Esophagus muscularis mucosa (tissue), 4 donors: Measurements from ENCODE around the gene TBX5. TPM values are rescaled to one million over a fixed set of nuclear protein-coding genes. Genes with fewer than 3 reads are reported as not detected.

Experiments
- DNase-seq: peaks from one replicate; pipeline ENCODE4 v3.0.0-alpha.2; 2017; ENCODE audit errors: extremely low spot score
- H3K27ac ChIP-seq, 4 donors: fragments of 200-600 bp; sonication (generic); replicated peaks in 1 of 4; 1 replicate in 3 of 4; 2 replicates in 1 of 4; pipeline ENCODE4 v1.5.1; 2016 to 2019; ENCODE audit warnings: mild to moderate bottlenecking in 1 of 4
- H3K27me3 ChIP-seq, 4 donors: fragments of 200-600 bp; sonication (generic); one replicate each; pipeline versions ENCODE4 v1.5.1 to v1.6.0; 2016 to 2019
- H3K36me3 ChIP-seq, 4 donors: fragments of 200-600 bp; sonication (generic); one replicate each; pipeline ENCODE4 v1.5.1; 2016 to 2019
- H3K4me1 ChIP-seq, 4 donors: fragments of 200-600 bp; sonication (generic); one replicate each; pipeline ENCODE4 v1.5.1; 2016 to 2019
- H3K4me3 ChIP-seq, 4 donors: fragments of 200-600 bp; sonication (generic); 1 replicate in 2 of 4; 2 replicates in 2 of 4; pipeline ENCODE4 v1.5.1; 2016 to 2019; ENCODE audit warnings: mild to moderate bottlenecking in 4 of 4, moderate library complexity in 1 of 4
- H3K9me3 ChIP-seq, 4 donors: fragments of 200-600 bp; sonication (generic); 1 replicate in 3 of 4; 2 replicates in 1 of 4; pipeline ENCODE4 v1.5.1; 2016 to 2019
- CTCF ChIP-seq, 3 experiments: fragments of 200-600 bp in 2 of 3; fragments of 450-650 bp in 1 of 3; sonication (generic) in 2 of 3; IDR thresholded peaks; one replicate each; pipeline ENCODE4 v1.5.1; 2017 to 2019; ENCODE audit warnings: antibody characterized with exemption in 3 of 3, mild to moderate bottlenecking in 2 of 3, moderate library complexity in 1 of 3
- EP300 ChIP-seq: sonication (generic); formaldehyde crosslinking; IDR thresholded peaks from one replicate; pipeline ENCODE4 v1.6.1; 2017; ENCODE audit warnings: antibody characterized with exemption
- POLR2A ChIP-seq: fragments of 450-650 bp; IDR thresholded peaks from one replicate; pipeline ENCODE4 v1.6.1; 2017; ENCODE audit warnings: antibody characterized with exemption, moderate library complexity, mild to moderate bottlenecking, low read depth
- POLR2AphosphoS5 ChIP-seq, 2 donors: sonication (generic); formaldehyde crosslinking; IDR thresholded peaks; one replicate each; pipeline ENCODE4 v1.6.1; 2017; ENCODE audit warnings: antibody characterized with exemption in 2 of 2
- WGBS: methylation state at CpG from one replicate; pipeline ENCODE4 v1.1.5; 2018; 5-methylcytosine and 5-hydroxymethylcytosine counted together
- intact Hi-C: fragments of 100-400 bp; cut with DNase I; formaldehyde crosslinking; loops from one replicate; pipeline ENCODE4 v1.15.1; 2023
- total RNA-seq, 4 donors: library from RNA; depleted of rRNA; stranded (reverse); fragments of >200 nt; gene quantifications; one replicate each; pipeline versions ENCODE4 v1.1.0 to v1.2.1, GENCODE V29; 2016

The TBX5 gene
- total RNA-seq, 4 donors from 2014 or later, result 20.4 to 34.5 (median 26.2) TPM

GRCh38 chr12:114438635-114439256 is 32.8 kb upstream of the TBX5 start:
- no peak for DNase-seq
- Histone ChIP-seq H3K36me3 (no peaks in the 10 kb centered on the region), H3K9me3 (peaks cover 0 to 9% (median 0%) of the 10 kb centered on the region in 4 donors), H3K27me3 (peaks cover 0 to 58% (median 14%) of the 10 kb centered on the region in 4 donors), H3K4me1 (no peaks in the 10 kb centered on the region), H3K4me3 (no peak overlapping the region), H3K27ac (no peak overlapping the region)
- WGBS, result 60% methylated on average over 8 of the region's 8 CpGs
- intact Hi-C loops, result no loop called here
- TF ChIP-seq POLR2AphosphoS5 (IDR thresholded peaks at IDR 0.05), result no peak
- no peak for TF ChIP-seq EP300
- TF ChIP-seq CTCF (IDR thresholded peaks at IDR 0.05), result no peak
- no peak for TF ChIP-seq POLR2A

GRCh38 chr12:114434341-114434740 is 28.4 kb upstream of the TBX5 start:
- no peak for DNase-seq
- Histone ChIP-seq H3K27me3 (peaks cover 0 to 15% (median 0%) of the 10 kb centered on the region in 4 donors), H3K27ac (no peak overlapping the region), H3K4me3 (no peak overlapping the region), H3K36me3 (no peaks in the 10 kb centered on the region), H3K4me1 (no peaks in the 10 kb centered on the region), H3K9me3 (peaks cover 0 to 9% (median 0%) of the 10 kb centered on the region in 4 donors)
- intact Hi-C loops, result no loop called here
- WGBS, result 57% methylated on average over 3 of the region's 3 CpGs
- no peak for TF ChIP-seq EP300
- TF ChIP-seq POLR2AphosphoS5 (IDR thresholded peaks at IDR 0.05), result no peak
- no peak for TF ChIP-seq POLR2A
- TF ChIP-seq CTCF (IDR thresholded peaks at IDR 0.05), result no peak

- DNase-seq, result no peak
- Histone ChIP-seq H3K4me1 (no peaks in the 10 kb centered on the region), H3K4me3 (no peak overlapping the region), H3K36me3 (no peaks in the 10 kb centered on the region), H3K27me3 (no peaks in the 10 kb centered on the region), H3K27ac (no peak overlapping the region), H3K9me3 (peaks cover 0 to 6% (median 0%) of the 10 kb centered on the region in 4 donors)
- 50% methylated on average over 1 of the region's 1 CpG for WGBS
- intact Hi-C loops, result no loop called here
- no peak for TF ChIP-seq POLR2A
- TF ChIP-seq POLR2AphosphoS5 (IDR thresholded peaks at IDR 0.05), result no peak
- no peak for TF ChIP-seq CTCF (IDR thresholded peaks at IDR 0.05)
These were observed 26.0 kb upstream of the TBX5 start for GRCh38 chr12:114431902-114432301.

GRCh38 chr12:114430306-114430705 is 24.4 kb upstream of the TBX5 start:
- DNase-seq, result no peak
- Histone ChIP-seq H3K27me3 (no peaks in the 10 kb centered on the region), H3K4me1 (peaks cover 0 to 5% (median 0%) of the 10 kb centered on the region in 4 donors), H3K9me3 (no peaks in the 10 kb centered on the region), H3K4me3 (no peak overlapping the region), H3K27ac (no peak overlapping the region), H3K36me3 (no peaks in the 10 kb centered on the region)
- TF ChIP-seq POLR2AphosphoS5 (IDR thresholded peaks at IDR 0.05), result no peak
- no peak for TF ChIP-seq EP300
- WGBS, result 61% methylated on average over 4 of the region's 4 CpGs
- intact Hi-C loops, result no loop called here

GRCh38 chr12:114425031-114425626 is 19.2 kb upstream of the TBX5 start:
- TF ChIP-seq POLR2AphosphoS5 (IDR thresholded peaks at IDR 0.05), result no peak
- no peak for TF ChIP-seq EP300
- TF ChIP-seq CTCF (IDR thresholded peaks at IDR 0.05), result no peak
- no peak for TF ChIP-seq POLR2A
- no peaks in the 10 kb centered on the region for H3K27me3 ChIP-seq
- WGBS, result 59% methylated on average over 3 of the region's 3 CpGs
- H3K9me3 ChIP-seq, result no peaks in the 10 kb centered on the region
- H3K4me3 ChIP-seq, result no peak overlapping the region
- no peak overlapping the region for H3K27ac ChIP-seq
- H3K4me1 ChIP-seq, result peaks cover 0 to 11% (median 0%) of the 10 kb centered on the region in 4 donors
- no peaks in the 10 kb centered on the region for H3K36me3 ChIP-seq
- intact Hi-C loops, result no loop called here
- no peak for DNase-seq
